HL-60 (cell line): ENCODE measurements around the gene KCNK17.

ENCODE experiments used
- CTCF ChIP-seq: IDR thresholded peaks from one replicate; pipeline ENCODE4 v1.5.1; 2011; ENCODE audit warnings: low read length, control low read depth, inconsistent platforms; ENCODE audit not compliant: insufficient read depth
- GABPA ChIP-seq: IDR thresholded peaks from 2 replicates; pipeline ENCODE4 v1.6.1; 2012; ENCODE audit warnings: low read depth
- POLR2AphosphoS5 ChIP-seq: IDR thresholded peaks from 2 replicates; pipeline ENCODE4 v1.6.1; 2012; ENCODE audit warnings: low read depth

DNA sequence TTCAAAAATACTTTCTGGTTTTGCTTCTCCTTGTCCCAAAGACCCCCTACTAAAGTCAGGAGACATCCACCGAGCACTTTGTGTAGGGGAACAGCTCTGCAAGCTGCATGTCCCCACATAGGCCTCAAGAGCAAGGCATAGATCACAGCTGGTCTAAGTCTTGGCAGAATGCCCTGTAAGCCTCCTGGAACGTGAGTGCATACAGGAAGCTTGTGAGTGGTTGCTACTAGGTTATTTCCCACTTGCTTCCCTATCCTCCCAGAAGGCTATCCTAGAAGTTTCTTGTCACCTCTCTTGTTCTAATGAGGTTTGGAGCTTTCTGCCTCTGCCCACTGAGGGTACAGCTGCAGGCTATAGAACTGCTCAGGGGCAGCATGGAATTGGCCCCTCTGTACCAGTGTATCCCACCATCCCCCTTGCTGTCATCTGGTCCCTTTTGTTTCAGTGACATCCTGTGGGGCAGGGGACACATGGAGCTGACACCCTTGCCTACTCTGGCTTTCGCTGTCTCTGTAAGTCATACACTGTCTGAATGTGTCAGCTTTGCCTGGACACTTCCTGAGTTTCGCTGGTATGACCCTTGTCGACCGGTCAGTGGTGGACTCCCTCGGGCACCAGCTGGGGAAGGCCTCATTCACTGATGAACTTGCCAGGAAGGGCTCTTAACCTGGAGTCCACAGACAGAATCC lies 43.9 kb upstream of the KCNK17 start:
- no peak for TF ChIP-seq CTCF
- no peak for TF ChIP-seq GABPA
- TF ChIP-seq POLR2AphosphoS5, result no peak
